ENCODE data around the gene KLHL5.

Gene KLHL5

DNA sequence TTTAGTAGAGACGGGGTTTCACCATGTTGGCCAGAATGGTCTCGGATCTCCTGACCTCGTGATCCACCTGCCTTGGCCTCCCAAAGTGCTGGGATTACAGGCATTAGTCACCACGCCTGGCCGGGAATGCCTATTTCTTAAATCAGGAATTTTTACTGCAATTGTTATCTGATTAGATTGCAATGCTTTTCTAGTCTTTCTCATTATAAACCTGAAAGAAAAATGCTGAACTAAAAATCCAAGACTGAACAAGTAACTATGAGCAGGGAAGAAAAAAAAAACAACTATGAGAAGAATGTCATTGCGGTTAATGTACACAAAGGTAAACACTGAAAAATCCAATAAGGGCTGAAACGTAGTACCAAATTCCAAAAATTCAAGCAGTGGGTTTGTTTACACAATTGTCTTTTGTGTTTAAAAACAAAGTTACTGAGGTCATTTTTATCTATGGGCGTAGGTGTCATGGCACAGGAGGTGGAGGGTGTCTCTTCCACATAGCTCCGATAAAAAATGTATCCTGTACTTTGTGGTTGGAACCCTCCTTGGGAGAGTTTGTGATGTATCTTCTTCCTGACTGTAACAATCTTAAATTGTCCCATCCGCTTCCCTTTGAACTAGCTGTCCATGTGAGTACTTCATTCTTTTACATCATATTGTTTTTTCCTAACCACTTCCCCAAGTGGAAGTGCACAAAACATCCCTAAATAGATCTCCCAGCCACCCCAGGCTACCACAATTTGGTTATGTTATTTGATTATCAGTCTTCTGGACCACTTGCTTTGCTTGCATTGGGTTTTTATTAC lies 18.8 kb upstream of the KLHL5 start:
- Histone ChIP-seq H3K27ac (peak overlapping the region in 19 of 21 experiments; percentile 18 to 98 (median 91)), H3K4me3 (peak overlapping the region in 3 of 7 experiments; percentile 95 to 97 (median 95))

DNA sequence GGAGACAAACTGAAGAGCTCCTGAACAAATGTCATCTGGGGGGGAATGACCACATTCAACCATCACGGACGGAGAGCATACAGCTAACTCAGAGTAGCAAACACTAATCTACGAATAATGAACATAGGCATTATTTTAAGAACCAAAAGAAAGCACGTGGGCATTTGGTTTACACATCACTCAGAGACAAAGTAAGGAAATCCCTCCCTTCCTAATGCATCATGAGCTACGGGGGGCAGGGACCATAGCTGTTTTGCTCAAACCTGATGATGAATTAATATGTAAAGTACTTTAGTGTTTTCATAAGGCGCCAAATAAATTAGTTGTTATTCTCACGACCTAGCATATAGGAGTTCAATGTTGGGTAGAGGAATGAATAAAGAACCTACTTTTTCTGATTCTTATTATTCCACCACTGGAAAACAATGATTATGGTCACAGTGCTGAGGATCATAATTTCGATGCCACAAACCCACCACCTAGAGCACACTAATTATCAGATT lies 18.1 kb upstream of the KLHL5 start:
- Histone ChIP-seq H3K4me3 (peak overlapping the region; percentile 70 to 97 (median 94)), H3K27ac (peak overlapping the region in 19 of 21 experiments; percentile 81 to 98 (median 92))

DNA sequence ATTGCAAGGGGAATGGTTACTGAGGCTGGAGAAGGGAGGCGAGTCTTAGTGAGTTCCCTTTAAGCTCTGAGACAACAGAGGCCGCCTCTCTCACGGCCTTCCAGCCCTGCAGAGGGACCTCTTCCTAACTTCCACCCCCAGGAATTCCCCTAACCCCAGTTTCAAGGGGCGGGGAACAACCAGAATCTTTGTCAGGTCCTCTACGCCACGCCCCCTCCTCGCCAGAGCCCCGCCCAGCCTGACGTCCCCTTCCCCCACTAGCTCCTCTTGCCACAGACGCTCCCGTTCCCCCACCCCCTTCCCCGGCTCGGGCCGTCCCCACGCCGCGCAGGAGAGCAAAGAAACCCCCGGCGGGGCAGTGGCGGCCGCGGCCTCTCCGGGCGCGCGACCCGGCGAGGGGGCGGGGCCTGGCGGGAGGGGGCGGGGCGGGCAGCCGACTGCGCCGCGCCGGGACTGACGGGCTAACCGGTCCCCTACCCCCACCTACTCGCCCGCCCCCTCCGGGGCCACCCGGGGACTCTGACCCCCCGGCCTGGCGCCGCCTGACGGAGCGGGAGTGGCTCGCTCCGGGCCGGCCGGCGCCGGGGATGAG lies 17.6 kb upstream of the KLHL5 start:
- peak overlapping the region; percentile 81 to 98 (median 92) for H3K27ac ChIP-seq

DNA sequence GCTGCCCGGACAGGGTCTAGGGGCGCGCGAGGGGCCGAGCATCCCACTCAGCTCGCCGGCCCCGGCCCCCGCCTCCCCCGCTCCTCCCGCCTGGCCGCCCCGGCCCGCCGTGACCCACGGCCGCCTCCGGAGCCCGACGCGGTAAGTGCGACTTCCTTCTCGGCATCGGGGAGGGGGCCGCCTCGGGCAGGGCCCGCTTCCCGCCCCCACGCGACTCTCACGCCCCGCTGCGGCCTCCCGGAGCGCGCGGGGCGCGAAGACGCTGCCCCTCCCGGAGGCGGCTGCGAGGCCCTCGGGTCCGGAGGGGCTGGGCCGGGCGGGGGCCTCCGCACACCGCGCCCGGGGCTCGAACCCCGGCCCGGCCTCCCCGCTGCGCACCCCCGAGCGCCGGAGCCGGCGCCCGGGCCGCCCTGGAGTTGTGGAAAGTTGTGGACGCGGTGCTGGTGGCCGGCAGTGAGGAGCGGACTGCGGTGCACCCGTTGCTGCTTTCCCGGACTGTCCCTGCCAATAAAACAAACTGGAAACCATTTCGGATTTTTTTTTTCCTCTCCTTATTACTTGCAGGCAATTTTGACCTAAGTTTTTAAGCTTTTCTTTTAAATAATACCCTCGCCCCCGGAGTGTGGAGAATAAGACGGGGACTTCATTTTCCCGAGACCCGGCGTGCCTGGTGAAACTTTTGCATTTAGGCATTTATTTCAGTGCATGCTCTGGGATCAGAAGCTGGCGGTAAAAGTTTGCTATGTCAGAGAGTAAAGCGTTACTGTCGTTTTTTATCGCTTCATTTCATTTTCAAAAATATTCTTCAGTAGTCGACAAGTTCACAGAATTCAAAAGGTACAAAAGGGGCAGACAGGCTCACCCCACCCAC lies 16.8 kb upstream of the KLHL5 start:
- H3K27ac ChIP-seq = peak overlapping the region; percentile 81 to 98 (median 92)
- peak overlapping the region; percentile 70 to 97 (median 94) for H3K4me3 ChIP-seq

More for the DNA sequence above, 17.6 kb upstream of the KLHL5 start:
- H3K4me3 ChIP-seq = peak overlapping the region; percentile 70 to 97 (median 94)

DNA sequence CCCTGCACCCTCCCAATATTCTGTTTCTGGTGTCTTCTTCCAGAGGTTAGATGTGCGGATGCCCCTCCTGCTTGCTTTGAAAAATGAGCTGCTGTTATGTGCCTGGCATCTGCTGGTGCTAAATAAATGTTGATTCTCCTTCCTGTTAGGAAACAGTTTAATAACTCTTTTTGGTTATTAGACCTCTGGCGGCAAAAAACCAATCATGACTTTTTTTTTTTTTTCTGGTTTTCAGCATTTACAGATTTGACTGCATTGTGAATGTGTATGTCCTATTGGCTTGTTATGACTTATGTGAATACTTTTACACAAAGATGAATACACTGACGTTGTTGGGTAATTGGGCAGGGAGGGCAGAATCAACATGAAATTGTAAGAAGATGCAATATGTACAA lies 16.2 kb upstream of the KLHL5 start:
- H3K27ac ChIP-seq = peak overlapping the region in 18 of 21 experiments; percentile 13 to 98 (median 90)

DNA sequence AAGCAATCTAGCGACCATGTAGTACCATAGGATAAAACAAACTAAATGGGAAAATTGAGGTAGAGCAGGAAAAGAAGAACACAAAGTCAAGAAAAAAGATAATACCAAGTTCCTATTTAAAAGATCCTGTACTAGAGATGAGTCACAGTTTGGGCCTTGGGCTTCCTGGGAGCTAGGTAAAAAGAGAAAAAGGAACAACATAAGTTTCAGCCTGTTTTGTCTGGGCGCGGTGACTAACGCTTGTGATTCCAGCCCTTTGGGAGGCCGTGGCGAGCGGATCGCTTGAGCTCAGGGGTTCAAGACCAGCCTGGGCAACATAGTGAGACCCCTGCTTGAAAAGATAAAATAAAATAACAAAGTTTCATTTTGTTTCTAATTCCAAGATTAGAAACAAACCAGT lies 15.8 kb upstream of the KLHL5 start:
- Histone ChIP-seq H3K4me3 (peak overlapping the region in 4 of 7 experiments; percentile 82 to 97 (median 94)), H3K27ac (peak overlapping the region in 9 of 21 experiments; percentile 13 to 98 (median 88))

More for the DNA sequence above, 16.2 kb upstream of the KLHL5 start:
- H3K4me3 ChIP-seq = peak overlapping the region; percentile 70 to 97 (median 94)

DNA sequence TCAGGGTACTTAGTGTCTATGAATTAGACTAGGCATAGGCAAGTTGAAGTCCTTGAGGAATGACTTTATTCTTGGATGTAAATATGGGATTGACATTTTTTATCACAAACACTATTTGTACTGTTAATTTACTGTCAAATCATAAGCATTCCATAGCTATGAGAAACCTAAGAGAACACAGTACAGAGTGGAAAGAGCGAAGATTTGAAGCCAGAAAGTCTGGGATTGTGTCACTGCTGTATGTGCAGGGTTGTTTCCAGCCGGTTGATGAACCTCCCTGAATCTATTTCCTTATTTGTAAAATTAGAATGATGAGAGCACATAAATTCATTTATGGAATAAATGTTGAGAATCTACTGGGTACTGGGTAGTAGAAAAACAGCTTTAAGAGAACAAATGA lies 14.4 kb upstream of the KLHL5 start:
- Histone ChIP-seq H3K4me3 (no peak overlapping the region), H3K27ac (peak overlapping the region in 1 of 21 experiments; percentile 37)

DNA sequence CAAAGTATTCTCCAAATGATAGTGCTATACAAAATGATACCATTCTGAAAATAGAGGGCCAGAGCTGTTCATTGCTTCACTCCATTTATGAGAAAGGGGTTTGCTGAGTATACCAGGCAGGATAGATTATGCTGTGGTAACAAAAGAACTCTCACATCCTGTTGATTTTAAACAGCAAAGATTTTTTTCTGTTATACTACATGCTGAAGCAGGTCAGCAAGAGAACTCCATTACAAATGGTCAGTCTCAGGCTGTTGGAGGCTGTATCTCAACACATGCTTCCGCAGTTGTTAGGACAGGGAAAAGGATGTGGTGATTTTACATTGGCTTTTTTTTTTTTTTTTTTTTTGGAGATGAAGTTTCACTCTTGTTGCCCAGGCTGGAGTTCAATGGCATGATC lies 13.7 kb upstream of the KLHL5 start:
- peak overlapping the region in 1 of 21 experiments; percentile 1 for H3K27ac ChIP-seq
- no peak overlapping the region for H3K4me3 ChIP-seq

DNA sequence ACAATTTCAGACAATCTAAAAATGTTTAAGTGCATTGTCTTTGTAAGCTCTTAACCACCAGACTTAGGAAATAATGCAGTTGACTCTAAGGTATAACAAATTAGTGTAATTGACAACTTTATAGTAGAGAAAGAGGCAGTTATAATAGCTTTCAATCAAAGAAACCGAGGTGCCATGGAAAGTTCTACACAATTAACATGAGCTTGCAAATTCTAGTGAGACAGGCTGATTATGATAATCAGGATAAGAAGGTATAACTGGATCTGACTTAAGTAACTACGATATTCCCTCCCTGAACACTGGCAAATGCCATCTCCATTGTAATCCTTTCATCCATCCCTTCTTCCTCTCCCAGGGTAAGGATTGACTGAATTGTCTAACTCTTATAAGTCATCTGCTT lies 11.4 kb upstream of the KLHL5 start:
- Histone ChIP-seq H3K4me3 (no peak overlapping the region), H3K27ac (no peak overlapping the region)

DNA sequence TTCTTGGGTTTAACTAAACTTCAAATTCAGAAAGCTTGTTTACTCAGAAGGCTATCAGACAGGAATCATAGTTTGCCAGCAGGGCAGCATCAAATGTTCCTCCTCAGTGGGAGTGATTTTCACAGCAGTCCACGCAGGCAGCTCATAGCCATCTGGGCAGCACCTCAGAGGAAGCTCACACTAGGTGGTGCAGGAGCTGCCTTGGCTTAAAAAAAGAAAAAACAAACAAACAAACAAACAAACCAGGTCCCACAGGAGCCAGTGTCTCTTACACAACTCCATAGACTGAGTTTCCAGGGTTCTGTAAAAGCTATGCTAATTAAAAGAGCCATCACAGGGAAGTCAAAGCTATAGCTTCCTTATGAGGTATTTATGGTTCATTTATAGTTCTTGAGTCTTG lies 10.5 kb upstream of the KLHL5 start:
- Histone ChIP-seq H3K4me3 (no peak overlapping the region), H3K27ac (no peak overlapping the region)

DNA sequence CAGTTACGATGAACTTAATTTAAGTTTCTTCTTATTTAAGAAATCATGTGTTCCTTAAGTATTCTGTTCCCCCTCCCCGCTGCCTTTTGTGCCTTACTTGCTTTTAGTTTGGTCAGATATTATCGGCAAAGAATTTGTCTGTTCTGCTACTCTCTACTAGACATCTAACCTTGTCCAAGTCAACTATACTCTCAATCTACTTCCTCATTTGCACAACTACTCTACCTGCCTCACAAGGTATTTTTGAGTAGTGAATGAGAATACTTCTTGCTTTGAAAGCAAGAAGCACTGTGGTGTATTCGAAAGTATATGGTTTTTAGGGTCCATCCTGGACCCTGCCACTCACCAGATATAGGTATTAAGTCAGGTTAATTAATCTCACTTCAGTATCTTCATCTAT lies 8.0 kb upstream of the KLHL5 start:
- Histone ChIP-seq H3K4me3 (no peak overlapping the region), H3K27ac (no peak overlapping the region)

DNA sequence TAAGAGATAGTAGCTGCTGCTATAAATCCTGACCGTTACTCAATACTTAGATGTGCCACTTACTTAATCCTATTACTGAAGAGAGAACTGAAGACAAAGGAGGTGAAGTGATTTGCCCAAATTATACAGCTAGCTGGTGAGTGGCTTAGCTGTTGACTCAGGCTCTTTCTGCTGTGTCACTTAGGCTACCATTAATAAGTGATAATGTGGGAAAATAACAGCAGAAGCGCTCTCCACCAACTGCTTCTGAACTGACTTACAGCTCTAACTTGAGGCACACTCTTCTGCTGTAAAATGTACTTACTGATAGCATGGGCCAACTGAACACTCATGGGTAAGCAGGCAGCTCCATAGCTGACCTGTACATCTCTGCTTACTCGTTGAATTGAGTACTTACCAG lies 7.5 kb upstream of the KLHL5 start:
- H3K4me3 ChIP-seq = no peak overlapping the region

DNA sequence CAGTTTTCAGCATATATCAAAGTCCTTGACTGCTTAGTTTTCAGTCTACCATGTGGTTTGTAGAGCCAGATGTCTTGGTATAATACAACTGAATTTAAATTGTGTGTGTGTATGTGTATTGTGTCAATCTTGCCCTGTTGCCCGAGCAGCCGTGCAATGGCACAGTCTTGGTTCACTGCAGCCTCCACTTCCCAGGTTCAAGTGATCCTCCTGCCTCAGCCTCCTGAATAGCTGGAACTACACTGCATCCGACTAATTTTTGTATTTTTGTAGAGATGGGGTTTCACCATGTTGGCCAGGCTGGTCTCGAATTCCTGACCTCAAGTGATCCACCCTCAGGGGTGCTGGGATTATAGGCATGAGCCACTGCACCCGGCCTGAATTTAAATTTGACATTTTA lies 6.0 kb upstream of the KLHL5 start:
- no peak overlapping the region for H3K4me3 ChIP-seq
- H3K27ac ChIP-seq = no peak overlapping the region

More for the DNA sequence above, 7.5 kb upstream of the KLHL5 start:
- no peak overlapping the region for H3K27ac ChIP-seq

DNA sequence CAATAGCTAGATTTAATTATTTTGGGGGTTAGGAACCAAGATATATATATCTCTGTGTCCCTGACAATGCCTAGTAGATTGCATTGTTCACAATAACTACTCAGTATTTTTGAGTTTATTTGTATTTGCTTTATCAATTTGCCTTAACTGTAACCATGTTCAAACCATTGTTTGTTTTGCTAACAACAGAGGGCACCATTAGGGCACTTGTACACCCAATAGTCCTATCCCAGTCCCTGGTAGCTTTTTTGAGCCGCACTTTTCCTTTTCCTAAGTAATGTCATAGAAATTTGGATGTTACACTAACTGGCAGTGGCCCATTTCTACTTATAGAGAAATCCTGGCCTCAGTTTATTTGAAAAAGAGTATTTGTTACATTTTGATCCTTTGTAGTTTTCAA lies 575 bp upstream of the KLHL5 start:
- no peak overlapping the region for H3K4me3 ChIP-seq

DNA sequence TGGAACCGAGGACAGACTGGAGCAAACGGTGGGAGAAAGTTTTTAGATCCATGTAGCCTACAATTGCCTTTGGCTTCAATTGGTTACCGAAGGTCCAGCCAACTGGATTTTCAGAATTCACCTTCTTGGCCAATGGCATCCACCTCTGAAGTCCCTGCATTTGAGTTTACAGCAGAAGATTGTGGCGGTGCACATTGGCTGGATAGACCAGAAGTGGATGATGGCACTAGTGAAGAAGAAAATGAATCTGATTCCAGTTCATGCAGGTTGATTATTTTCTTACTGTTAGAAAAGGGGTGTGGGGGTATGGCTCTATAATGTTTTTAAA lies 702 bp downstream of the KLHL5 start:
- H3K4me3 ChIP-seq = no peak overlapping the region
- H3K27ac ChIP-seq = no peak overlapping the region

More for the DNA sequence above, 575 bp upstream of the KLHL5 start:
- no peak overlapping the region for H3K27ac ChIP-seq

DNA sequence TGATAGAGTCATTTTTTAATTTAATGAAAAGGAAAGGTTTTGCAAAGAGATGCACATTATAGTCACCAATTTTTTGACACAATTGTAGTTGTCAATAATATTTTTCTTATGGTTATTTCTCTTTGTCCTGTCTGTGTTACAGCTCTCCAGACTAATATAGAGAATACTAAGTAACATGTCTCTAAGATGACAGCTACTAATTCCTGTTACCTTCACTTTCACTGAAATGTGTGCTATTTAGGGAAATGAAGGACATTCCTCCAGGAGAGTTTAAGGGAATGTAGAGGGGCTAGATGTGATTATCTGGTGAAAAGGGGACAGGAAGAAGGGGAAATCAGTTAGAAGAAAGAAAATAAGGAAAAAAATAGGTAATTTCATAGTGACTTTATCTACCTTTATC lies 1.4 kb downstream of the KLHL5 start:
- no peak overlapping the region for H3K27ac ChIP-seq
- H3K4me3 ChIP-seq = no peak overlapping the region

DNA sequence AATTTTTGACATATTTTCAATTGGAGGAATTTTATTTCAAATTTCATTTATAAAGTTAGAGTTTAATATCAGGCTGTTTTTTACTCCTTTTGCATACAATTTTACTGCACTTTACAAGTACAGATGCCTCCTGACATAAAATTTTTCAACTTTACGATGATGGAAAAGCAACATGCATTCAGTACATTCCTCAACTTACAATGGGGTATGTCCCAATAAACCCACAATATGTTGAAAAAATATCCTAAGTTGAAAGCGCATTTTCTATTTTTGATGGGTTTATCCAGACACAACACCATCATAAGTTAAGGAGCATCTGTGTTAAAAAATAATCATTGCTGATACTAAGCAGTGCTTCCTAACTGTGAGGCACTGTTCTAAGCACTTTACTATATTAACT lies 4.3 kb downstream of the KLHL5 start:
- Histone ChIP-seq H3K27ac (no peak overlapping the region), H3K4me3 (no peak overlapping the region)

DNA sequence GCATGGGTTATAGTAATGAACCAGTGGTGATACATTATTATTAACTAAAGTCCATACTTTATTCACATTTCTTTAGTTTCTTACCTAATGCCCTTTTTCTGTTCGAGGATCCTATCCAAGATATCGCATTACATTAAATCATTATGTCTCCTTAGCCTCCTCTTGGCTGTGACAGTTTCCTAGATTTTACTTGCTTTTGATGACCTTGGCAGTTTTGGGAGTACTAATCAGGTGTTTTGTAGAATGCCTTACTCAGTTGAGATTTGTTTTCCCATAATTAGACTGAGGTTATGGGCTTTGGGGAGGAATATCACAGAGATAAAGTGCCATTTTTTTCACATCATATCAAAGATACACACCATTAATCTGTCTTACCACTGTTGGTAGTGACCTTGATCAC lies 5.0 kb downstream of the KLHL5 start:
- H3K4me3 ChIP-seq = no peak overlapping the region
- no peak overlapping the region for H3K27ac ChIP-seq

DNA sequence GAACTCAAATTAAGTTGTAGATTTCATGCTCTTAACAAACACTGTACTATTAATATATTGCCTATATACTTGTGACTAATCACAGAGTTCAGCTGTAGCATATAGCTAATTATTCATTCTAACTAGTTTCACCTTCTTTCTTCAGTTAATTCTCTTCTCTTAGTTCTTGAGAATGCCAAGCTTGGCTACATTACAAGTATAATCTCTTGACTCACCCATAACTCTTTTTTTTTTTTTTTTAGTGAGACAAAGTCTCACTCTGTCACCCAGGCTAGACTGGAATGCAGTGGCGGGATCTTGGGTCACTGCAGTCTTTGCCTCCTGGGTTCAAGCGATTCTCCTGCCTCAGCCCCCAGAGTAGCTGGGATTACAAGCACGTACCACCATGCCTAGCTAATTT lies 5.4 kb downstream of the KLHL5 start:
- Histone ChIP-seq H3K27ac (no peak overlapping the region), H3K4me3 (no peak overlapping the region)

DNA sequence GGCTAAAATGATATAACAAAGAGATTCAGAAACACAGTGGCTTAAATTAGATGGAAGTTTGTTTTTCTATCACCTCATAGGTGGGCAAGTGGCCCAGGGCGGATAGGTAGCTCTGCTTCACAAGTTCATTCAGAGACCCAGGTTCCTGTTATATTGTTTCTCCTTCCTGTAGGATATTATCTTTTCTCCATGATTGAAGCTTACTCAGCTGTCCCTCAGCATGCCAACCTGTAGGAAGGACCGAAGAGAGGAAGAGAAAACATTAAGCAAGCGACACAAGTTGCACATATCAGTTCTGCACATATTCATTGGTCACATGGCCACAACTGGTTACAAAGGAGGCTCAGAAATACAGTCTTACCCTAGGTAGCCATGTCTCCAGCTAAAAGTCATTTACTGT lies 6.9 kb downstream of the KLHL5 start:
- no peak overlapping the region for H3K27ac ChIP-seq
- no peak overlapping the region for H3K4me3 ChIP-seq
